ENCODE results near the gene LAD1.

LAD1 gene

GRCh38 chr1:201361652-201362504 lies 37.2 kb downstream of the LAD1 start:
- peak; percentile 21 for DNase-seq

- DNase-seq, result no peak
Measured at GRCh38 chr1:201360901-201361651, 38.0 kb downstream of the LAD1 start.

- DNase-seq, result no peak
Measured at GRCh38 chr1:201360486-201360885, 38.6 kb downstream of the LAD1 start.

- DNase-seq, result no peak
Measured at GRCh38 chr1:201359873-201360210, 39.3 kb downstream of the LAD1 start.

GRCh38 chr1:201359031-201359872 lies 39.9 kb downstream of the LAD1 start:
- DNase-seq, result no peak

- no peak for DNase-seq
Measured at GRCh38 chr1:201358596-201358995, 40.5 kb downstream of the LAD1 start.

GRCh38 chr1:201357636-201358348 lies 41.3 kb downstream of the LAD1 start:
- no peak for DNase-seq

- DNase-seq, result no peak
Measured at GRCh38 chr1:201357211-201357610, 41.9 kb downstream of the LAD1 start.

GRCh38 chr1:201356701-201357100 lies 42.4 kb downstream of the LAD1 start:
- DNase-seq, result no peak

- DNase-seq, result no peak
Measured at GRCh38 chr1:201356236-201356635, 42.9 kb downstream of the LAD1 start.

- DNase-seq, result no peak
Measured at GRCh38 chr1:201355471-201355870, 43.7 kb downstream of the LAD1 start.

GRCh38 chr1:201354901-201355295 lies 44.2 kb downstream of the LAD1 start:
- DNase-seq, result no peak

- DNase-seq, result no peak
Measured at GRCh38 chr1:201354151-201354900, 44.8 kb downstream of the LAD1 start.

- no peak for DNase-seq
Measured at GRCh38 chr1:201353186-201353940, 45.8 kb downstream of the LAD1 start.

GRCh38 chr1:201351617-201352016 lies 47.5 kb downstream of the LAD1 start:
- DNase-seq, result no peak

- DNase-seq, result no peak
Measured at GRCh38 chr1:201350884-201351283, 48.2 kb downstream of the LAD1 start.

GRCh38 chr1:201350361-201350725 lies 48.8 kb downstream of the LAD1 start:
- no peak for DNase-seq

- no peak for DNase-seq
Measured at GRCh38 chr1:201349092-201349491, 50.0 kb downstream of the LAD1 start.

GRCh38 chr1:201348211-201348566 lies 50.9 kb downstream of the LAD1 start:
- DNase-seq, result no peak

- DNase-seq, result no peak
Measured at GRCh38 chr1:201347498-201348210, 51.5 kb downstream of the LAD1 start.

GRCh38 chr1:201346987-201347386 lies 52.1 kb downstream of the LAD1 start:
- no peak for DNase-seq
